ENCODE results near the gene OR2T27.
A peak's percentile ranks its signal among the peaks of the same experiment; 100 is the strongest.

Gene OR2T27

DNA sequence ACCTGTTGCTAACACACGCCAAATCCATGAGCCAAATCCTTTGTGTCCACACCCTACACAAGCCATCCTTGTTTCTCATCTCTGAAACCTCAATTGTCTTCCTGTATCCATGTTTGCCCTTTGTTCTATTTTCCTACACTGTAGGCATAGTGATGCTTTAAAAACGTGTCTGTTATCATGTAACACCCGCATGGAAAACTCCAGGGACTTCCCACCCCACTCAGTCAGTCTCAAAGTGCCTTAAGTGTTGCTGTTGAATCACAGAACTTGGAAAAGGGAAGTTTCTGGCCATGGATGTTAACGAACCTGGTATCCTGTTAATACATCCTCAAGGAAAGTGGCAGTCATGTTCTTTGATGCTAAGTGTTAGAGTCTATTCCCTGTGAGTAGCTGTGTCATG, 30.2 kb downstream of the OR2T27 start:
- Histone ChIP-seq H3K4me3 (replicated peaks; ENCODE audit: low read depth, low read length) (no peak overlapping the region), H3K36me3 (ENCODE audit: control insufficient read depth, insufficient read depth, low read length) (no peaks in the 10 kb centered on the region), H3K27me3 (replicated peaks; ENCODE audit: control insufficient read depth, insufficient read depth, low read length) (no peaks in the 10 kb centered on the region)
- DNase-seq (ENCODE audit: extremely low read depth, insufficient read length): no peak
- TF ChIP-seq, protein P1, sequence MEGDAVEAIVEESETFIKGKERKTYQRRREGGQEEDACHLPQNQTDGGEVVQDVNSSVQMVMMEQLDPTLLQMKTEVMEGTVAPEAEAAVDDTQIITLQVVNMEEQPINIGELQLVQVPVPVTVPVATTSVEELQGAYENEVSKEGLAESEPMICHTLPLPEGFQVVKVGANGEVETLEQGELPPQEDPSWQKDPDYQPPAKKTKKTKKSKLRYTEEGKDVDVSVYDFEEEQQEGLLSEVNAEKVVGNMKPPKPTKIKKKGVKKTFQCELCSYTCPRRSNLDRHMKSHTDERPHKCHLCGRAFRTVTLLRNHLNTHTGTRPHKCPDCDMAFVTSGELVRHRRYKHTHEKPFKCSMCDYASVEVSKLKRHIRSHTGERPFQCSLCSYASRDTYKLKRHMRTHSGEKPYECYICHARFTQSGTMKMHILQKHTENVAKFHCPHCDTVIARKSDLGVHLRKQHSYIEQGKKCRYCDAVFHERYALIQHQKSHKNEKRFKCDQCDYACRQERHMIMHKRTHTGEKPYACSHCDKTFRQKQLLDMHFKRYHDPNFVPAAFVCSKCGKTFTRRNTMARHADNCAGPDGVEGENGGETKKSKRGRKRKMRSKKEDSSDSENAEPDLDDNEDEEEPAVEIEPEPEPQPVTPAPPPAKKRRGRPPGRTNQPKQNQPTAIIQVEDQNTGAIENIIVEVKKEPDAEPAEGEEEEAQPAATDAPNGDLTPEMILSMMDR (IDR thresholded peaks at IDR 0.05; ENCODE audit: insufficient read depth, low read length, poor library complexity, severe bottlenecking): no peak

DNA sequence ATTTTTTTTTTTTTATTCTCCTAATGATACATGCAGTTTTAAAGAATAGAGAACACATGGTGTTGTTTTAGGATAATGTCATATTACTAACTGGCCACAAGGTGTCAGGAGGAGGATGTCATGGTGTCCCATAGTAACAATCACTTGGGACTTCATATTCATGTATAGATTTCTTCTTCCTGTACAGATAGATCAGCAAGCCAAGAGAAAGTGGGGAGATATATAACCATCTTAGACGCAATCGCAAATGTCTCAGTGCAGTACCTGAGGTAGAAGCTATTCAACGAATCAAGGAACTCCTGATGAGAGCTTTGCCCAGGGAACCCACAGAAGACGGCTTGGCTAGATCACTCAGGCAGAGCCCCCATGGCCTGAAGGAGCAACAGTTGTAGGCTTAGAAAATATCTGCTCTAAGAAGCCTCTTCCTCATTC, 32.7 kb downstream of the OR2T27 start:
- TF ChIP-seq, protein P1 (IDR thresholded peaks at IDR 0.05; ENCODE audit: insufficient read depth, low read length, poor library complexity, severe bottlenecking): peak; percentile 47
- Histone ChIP-seq H3K36me3 (ENCODE audit: control insufficient read depth, insufficient read depth, low read length) (no peaks in the 10 kb centered on the region), H3K4me3 (replicated peaks; ENCODE audit: low read depth, low read length) (no peak overlapping the region), H3K27me3 (replicated peaks; ENCODE audit: control insufficient read depth, insufficient read depth, low read length) (no peaks in the 10 kb centered on the region)
- DNase-seq (ENCODE audit: extremely low read depth, insufficient read length): peak; percentile 57

DNA sequence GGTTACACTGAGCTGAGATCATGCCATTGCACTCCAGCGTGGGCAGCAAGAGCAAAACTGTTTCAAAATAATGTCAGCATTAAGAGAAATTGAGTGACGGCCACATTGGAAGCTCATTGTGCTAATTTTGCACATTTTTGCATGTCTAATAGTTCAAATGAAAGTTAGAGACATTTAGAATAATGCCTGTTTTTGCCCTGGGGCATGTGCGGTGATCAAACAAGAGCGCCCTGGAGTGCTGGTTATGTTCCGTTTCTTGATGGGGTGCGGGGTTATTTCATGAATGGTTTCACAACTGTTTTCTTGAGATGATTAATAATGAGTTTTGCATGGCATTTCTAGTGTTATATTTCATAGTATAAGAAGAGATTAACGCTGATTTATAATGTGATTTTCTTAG, 33.6 kb downstream of the OR2T27 start:
- H3K27me3 ChIP-seq (replicated peaks; ENCODE audit: control insufficient read depth, insufficient read depth, low read length): no peaks in the 10 kb centered on the region
- no peak overlapping the region for H3K4me3 ChIP-seq (replicated peaks; ENCODE audit: low read depth, low read length)
- H3K36me3 ChIP-seq (ENCODE audit: control insufficient read depth, insufficient read depth, low read length): no peaks in the 10 kb centered on the region
- TF ChIP-seq, protein P1 (IDR thresholded peaks at IDR 0.05; ENCODE audit: insufficient read depth, low read length, poor library complexity, severe bottlenecking): no peak
- DNase-seq (ENCODE audit: extremely low read depth, insufficient read length): no peak

DNA sequence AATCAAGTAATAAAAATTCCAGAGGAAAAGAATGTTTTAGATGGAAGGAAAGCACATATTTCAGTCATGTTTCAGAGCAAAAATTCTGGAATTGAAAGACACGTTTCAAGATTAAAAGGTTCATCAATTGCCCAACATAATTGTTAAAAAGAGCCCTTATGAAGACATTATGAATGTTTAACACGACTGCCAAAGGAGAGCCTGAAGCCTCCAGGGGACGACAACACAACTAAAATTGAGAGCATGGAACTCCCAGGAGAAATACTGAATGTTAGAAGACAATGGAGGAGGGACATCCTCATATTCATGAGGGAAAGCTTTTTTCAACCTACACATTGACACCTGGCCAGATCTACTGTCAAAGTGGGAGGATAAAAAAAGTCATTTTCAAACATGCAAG, 36.5 kb downstream of the OR2T27 start:
- no peak for DNase-seq (ENCODE audit: extremely low read depth, insufficient read length)
- Histone ChIP-seq H3K36me3 (ENCODE audit: control insufficient read depth, insufficient read depth, low read length) (no peaks in the 10 kb centered on the region), H3K27me3 (replicated peaks; ENCODE audit: control insufficient read depth, insufficient read depth, low read length) (no peaks in the 10 kb centered on the region), H3K4me3 (replicated peaks; ENCODE audit: low read depth, low read length) (no peak overlapping the region)
- TF ChIP-seq, protein P1 (IDR thresholded peaks at IDR 0.05; ENCODE audit: insufficient read depth, low read length, poor library complexity, severe bottlenecking): peak; percentile 75

DNA sequence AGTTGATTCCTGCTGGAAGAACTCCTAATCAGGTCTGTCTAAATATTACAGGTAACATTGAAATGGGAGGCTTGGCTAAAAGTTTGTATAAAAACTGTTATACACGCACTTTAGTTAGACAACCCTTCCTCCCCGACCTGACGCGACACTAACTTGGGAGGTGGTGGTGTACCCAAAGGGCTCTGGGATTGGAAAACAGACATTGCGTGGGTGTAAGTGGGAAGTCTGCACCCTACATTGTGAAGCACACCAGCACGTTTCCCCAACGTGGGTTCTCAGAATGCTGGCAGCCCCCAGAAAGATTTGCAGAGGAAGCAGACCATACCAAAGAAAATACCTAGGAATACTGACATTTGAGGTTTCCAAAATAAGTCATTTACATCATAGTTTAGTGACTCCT, 37.2 kb downstream of the OR2T27 start:
- H3K4me3 ChIP-seq (replicated peaks; ENCODE audit: low read depth, low read length): no peak overlapping the region
- no peaks in the 10 kb centered on the region for H3K27me3 ChIP-seq (replicated peaks; ENCODE audit: control insufficient read depth, insufficient read depth, low read length)
- no peaks in the 10 kb centered on the region for H3K36me3 ChIP-seq (ENCODE audit: control insufficient read depth, insufficient read depth, low read length)
- TF ChIP-seq, protein P1 (IDR thresholded peaks at IDR 0.05; ENCODE audit: insufficient read depth, low read length, poor library complexity, severe bottlenecking): no peak
- no peak for DNase-seq (ENCODE audit: extremely low read depth, insufficient read length)

DNA sequence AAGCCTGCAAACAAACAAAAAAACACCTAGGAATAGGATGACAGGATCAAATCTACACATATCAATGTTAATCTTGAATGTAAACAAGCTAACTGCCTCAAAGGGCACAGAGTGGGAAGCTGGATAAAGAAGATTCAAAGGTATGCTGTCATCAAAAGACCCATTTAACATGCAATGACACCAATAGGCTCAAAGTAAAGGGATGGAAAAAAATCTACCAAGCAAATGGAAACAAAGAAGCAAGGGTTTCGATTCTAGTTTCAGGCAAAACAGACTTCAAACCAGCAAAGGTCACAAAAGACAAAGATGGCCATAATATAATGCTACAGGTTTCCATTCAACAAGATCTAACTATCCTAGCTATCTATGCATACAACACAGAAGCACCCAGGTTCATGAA, 41.6 kb downstream of the OR2T27 start:
- H3K36me3 ChIP-seq (ENCODE audit: control insufficient read depth, insufficient read depth, low read length): peaks cover 1% of the 10 kb centered on the region; the same call in 1 of the 2 replicates
- no peak overlapping the region for H3K4me3 ChIP-seq (replicated peaks; ENCODE audit: low read depth, low read length)
- no peaks in the 10 kb centered on the region for H3K27me3 ChIP-seq (replicated peaks; ENCODE audit: control insufficient read depth, insufficient read depth, low read length)
- TF ChIP-seq, protein P1 (IDR thresholded peaks at IDR 0.05; ENCODE audit: insufficient read depth, low read length, poor library complexity, severe bottlenecking): no peak
- DNase-seq (ENCODE audit: extremely low read depth, insufficient read length): no peak
